ENCODE measurements around the gene TLE5.

Gene TLE5

DNA sequence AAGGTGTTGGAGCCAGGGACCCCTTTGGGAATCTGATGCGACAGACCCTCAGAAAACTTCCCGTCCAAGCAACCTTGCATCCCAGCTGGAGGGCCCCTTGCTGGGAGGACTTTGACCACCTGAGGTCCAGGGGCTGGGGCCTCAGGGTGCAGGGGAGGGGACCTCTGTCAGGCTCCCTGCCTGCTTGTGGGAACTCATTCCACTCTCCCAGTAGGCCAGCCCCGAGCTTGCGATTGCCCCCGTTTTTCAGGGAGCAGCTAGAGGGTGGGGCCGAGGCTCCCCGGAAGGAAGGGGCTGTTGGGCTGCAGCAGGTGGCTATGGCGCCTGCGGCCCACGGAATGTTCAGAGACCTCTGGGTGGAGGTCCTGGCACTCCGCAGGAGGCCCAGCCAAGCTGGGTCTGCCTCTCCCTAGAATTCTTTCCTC, 34.6 kb upstream of the TLE5 start:
- in situ Hi-C loops (cut with HindIII; ENCODE audit: low sequenced_read_pairs): no loop called here

DNA sequence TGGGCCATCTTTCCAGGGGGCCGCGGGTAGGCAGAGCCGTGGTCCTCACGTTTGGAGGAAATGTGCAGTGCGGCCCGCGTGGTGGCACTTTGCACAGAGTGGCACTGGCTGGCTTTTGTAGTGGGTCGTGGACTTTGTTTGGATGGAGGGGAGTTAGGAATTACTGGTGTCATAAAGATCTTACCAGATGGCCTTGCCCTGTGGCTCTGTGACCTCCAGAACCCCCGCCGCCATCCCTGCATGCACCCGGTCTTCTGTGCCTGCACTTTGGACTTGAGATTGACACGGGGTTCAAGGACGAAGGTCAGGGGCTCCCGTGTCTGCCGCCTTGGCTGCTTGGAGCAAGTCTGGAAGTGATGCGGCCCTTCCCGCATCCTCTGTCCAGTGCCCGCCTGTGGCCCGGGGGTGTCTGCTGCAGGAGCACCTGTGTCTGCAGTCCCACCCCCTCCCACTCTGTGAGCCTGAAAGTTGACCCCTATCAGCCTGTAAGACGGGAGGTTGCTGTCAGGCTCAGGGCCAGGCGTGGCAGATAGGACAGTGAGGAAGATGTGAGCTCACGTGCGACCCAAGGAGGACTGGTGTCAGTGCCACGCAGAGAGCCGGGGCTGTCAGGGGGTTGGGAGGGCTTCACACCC, 34.1 kb upstream of the TLE5 start:
- in situ Hi-C loops (cut with HindIII; ENCODE audit: low sequenced_read_pairs): no loop called here

DNA sequence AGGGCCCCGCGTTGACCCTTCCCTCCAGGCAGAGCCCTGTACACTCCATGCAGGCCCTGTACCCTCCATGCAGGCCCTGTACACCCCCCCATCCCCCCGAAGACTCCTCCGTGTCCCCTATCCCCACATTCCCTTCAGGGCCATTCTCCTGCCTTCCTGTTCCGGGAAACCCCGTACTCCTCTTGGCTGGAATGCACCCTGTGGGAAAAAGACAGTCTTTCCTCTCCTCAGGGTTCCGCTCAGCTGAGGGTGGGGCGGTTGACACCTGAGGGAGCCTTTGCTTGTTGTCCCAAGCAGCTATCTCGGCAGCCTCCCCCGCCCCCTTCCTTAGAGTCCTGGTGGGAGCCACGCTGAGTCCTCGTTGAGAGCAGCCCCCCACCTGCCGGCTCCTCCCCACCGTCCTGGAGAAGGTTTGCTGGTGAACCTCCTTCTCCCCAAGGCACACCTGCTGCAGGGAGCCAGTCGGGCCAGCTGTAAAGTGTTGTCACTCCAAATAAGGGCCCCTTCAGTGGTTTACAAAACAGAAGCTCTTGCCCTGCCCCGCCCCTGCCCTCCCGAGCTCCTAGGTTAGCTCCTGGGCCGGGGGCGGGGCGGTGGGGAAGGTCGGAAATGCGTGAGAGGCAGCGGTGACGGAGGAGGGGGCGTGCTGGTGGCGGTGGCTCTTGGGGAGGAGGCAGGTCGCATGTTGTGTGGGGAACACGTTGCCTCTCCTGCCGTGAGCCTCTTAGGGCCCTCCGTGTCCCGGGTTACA, 33.3 kb upstream of the TLE5 start:
- in situ Hi-C loops (cut with HindIII; ENCODE audit: low sequenced_read_pairs): no loop called here

DNA sequence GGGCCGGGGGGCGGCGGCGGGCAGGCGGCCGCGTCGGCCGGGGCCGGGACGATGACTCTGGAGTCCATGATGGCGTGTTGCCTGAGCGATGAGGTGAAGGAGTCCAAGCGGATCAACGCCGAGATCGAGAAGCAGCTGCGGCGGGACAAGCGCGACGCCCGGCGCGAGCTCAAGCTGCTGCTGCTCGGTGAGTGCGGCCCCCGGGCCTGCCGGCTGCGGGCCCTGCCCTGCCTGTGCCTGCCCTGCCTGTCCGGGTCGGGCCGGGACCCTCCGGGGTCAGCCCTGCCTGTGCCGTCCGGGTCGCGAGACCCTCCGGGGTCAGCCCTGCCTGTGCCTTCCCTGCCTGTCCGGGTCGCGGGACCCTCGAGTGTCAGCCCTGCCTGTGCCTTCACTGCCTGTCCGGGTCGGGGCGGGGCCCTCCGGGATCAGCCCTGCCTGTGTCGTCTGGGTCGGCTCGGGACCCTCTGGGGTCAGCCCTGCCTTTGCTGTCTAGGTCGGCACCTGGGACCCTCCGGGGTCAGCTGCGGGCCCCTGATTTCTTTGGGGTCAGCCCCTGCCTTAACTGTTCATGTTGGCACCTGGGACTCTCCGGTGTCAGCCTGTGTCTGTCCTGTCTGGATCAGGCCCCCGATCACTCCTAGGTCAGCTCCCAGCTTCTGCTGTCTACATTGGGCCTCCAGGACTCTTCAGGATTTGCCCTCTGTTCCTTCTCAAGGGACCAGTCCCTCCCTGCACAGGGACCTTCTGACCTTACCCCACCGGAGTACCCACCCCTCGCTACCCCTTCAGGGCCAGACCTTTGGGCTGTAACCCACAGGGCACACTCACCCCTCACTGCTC, 32.5 kb upstream of the TLE5 start:
- in situ Hi-C loops (cut with HindIII; ENCODE audit: low sequenced_read_pairs): no loop called here

- in situ Hi-C loops (cut with HindIII; ENCODE audit: low sequenced_read_pairs): loop anchor here (10.0 kb wide), 1 partner anchor 145 kb away; no protein-coding TSS in a partner anchor
Measured at GRCh38 chr19:3089299-3089855, 27.1 kb upstream of the TLE5 start.

- in situ Hi-C loops (cut with HindIII; ENCODE audit: low sequenced_read_pairs): loop anchor here (10.0 kb wide), 1 partner anchor 147 kb away; no protein-coding TSS in a partner anchor
Measured at GRCh38 chr19:3087769-3088168, 25.5 kb upstream of the TLE5 start.

- in situ Hi-C loops (cut with HindIII; ENCODE audit: low sequenced_read_pairs): loop anchor here (10.0 kb wide), 1 partner anchor 150 kb away; no protein-coding TSS in a partner anchor
Measured at GRCh38 chr19:3084943-3085342, 22.6 kb upstream of the TLE5 start.

DNA sequence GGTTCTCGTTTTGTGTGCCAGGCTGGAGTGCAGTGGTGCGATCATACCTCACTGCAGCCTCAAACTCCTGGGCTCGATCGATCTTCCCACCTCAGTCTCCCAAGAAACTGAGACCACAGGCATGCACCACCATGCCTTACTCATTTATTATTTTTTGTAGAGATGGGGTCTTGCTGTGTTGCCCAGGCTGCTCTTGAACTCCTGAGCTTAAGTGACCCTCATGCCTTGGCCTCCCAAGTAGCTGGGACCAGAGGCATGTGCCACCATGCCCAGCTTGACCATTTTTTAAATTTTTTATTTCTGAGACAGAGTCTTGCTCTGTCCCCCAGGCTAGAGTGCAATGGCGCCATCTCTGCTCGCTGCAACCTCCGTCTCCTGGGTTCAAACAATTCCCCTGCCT, 21.7 kb upstream of the TLE5 start:
- in situ Hi-C loops (cut with HindIII; ENCODE audit: low sequenced_read_pairs): loop anchor here (10.0 kb wide), 1 partner anchor 151 kb away; no protein-coding TSS in a partner anchor

GRCh38 chr19:3082331-3082730, 20.0 kb upstream of the TLE5 start:
- in situ Hi-C loops (cut with HindIII; ENCODE audit: low sequenced_read_pairs): loop anchor here (10.0 kb wide), 1 partner anchor 152 kb away; no protein-coding TSS in a partner anchor

DNA sequence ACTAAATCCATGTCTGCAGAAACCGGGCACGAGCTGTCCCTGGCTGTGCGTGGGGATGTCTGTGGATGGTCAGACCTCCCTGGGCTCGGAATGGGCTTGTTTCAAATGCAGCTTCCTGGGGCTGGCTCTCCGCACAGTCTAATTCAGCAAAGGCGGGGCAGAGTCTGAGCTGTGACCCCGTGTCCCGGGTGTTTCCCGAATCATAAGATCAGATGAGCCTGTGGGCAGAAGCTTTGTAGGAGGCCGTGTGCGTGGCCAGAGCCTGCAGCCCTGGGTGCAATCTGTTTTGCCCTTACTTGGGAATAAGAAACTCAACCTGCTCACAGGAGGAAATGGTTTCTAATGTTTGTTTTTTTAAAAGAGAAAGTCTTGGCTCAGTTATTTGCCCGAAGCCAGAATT, 18.0 kb upstream of the TLE5 start:
- in situ Hi-C loops (cut with HindIII; ENCODE audit: low sequenced_read_pairs): loop anchor here (10.0 kb wide), 1 partner anchor 155 kb away; no protein-coding TSS in a partner anchor

DNA sequence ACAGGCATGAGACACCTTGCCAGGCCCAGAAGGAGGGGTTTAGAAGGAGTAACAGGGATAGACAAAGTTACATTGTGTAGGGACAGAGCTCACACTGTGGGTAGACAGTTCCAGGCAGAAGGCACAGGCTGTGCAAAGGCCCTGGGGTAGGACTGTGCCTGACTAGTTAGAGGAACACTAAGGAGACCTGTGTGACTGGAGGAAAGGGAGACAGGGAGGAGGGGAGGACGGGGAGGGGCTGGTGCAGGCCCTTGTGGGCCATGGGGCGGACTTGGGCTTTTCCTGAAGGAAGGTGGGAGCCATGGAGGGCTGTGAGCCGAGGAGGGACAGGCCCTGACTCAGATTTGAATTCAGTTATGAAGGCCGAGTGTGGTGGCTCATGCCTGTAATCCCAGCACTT, 17.3 kb upstream of the TLE5 start:
- in situ Hi-C loops (cut with HindIII; ENCODE audit: low sequenced_read_pairs): no loop called here

DNA sequence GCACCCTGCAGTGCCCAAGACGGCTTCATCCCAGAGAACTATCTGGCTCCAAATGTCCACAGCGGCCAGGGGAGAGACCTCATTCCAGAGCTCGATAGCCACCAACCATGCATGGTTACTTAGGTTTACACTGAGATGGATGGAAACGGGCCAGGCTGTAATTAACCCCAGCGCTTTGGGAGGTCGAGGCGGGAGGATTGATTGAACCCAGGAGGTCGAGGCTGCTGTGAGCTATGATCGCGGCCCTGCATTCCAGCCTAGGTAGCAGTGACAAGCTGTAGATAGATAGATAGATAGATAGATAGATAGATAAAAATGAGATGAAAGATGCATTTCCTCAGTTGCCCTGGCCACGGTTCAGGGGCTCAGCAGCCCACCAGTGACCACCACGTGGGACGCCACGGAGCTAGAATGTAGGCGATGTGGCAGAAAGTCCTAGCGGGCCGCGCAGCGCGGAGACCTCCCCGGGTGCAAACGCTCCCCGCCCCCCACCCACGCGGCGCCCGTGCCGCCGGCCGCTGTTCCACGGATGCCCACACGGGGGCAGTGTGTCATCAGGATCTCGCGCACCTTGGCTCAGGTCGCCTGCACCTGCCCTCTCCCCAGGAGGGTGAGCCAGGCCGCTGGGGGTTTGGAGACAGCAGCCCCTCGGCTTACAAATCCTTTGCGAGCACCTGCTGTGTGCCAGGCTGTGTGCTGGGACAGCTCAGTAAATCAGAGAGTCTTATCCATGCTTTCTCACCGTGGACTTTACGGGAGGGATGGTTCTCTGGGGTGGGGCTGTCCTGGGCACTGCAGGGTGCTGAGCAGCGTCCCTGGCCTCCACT, 13.5 kb upstream of the TLE5 start:
- in situ Hi-C loops (cut with HindIII; ENCODE audit: low sequenced_read_pairs): no loop called here

DNA sequence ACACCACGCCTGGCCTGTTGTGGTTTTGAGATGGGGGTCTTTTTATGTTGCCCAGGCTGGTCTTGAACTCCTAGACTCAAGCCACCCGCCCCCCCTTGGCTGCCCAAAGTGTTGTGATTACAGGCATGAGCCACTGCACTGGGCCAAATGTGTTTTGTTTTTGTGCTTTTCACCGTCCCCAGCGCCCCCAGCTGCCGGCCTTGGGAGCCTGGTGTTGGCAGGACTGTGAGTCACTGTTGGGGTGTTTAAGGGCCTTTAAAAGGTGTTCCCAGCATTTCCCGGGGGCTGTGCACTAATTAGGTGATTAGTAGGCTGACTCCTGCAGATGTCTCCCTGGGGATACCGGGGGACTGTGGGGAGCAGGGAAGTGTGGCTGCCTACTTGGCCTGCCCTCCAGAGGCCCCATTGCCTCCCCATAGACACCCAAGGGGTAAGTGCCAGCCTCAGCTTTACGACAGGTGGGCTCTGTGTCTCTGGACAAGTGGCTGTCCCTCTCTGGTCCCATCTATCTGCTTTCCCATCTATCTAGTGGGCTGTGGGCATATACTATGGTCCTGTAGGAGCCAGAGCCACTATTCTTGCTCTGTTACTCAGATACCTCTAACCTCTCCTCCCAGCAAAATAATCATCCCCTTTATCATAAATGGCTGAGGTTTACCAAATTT, 11.8 kb upstream of the TLE5 start:
- in situ Hi-C loops (cut with HindIII; ENCODE audit: low sequenced_read_pairs): no loop called here

DNA sequence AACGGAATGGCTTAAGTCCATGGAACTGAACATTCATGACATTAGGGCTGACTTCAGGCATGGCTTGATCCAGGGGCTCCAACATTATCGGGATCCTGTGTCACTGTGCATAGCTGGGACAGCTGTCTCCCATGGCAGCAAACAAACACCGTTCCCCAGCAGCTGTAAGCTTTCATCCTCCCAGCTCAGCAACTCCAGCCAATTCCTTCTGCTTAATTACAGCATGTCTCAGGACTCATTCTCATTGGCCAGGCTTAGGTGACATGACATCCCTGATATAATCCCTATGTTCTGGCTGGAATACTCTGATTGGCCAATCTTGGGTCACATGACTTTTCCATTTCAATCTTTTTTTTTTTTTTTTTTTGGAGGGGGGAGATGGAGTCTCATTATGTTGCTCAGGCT, 10.9 kb upstream of the TLE5 start:
- in situ Hi-C loops (cut with HindIII; ENCODE audit: low sequenced_read_pairs): no loop called here

GRCh38 chr19:3071768-3072167, 9.5 kb upstream of the TLE5 start:
- in situ Hi-C loops (cut with HindIII; ENCODE audit: low sequenced_read_pairs): no loop called here

DNA sequence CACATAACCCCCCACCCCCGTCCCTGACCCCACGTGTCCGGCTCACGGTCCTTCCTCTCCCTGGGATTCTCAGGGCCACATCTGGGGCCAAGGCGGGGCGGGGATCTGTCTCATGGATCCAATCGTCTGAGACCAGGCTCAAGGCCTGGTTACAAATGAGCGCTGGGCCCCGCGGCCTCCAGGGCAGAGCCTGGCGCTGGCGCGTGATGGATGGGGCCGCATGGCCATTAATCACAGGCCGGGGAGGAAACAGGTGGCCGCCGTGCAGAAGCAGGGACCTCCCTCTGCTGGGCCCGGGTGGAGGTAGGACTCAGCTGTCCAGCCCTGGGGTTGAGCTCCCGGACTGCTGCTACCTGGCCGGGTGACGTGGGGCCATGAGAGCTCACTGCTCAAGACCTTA, 5.8 kb upstream of the TLE5 start:
- in situ Hi-C loops (cut with HindIII; ENCODE audit: low sequenced_read_pairs): no loop called here

- in situ Hi-C loops (cut with HindIII; ENCODE audit: low sequenced_read_pairs): no loop called here
Measured at GRCh38 chr19:3067563-3067962, 5.3 kb upstream of the TLE5 start.

GRCh38 chr19:3066482-3067049, 4.3 kb upstream of the TLE5 start:
- in situ Hi-C loops (cut with HindIII; ENCODE audit: low sequenced_read_pairs): no loop called here

- in situ Hi-C loops (cut with HindIII; ENCODE audit: low sequenced_read_pairs): no loop called here
Measured at GRCh38 chr19:3065675-3066357, 3.5 kb upstream of the TLE5 start.
